C4-2B (cell line): Measurements from ENCODE around the gene EFCAB6.

Experiments
- H3K27ac ChIP-seq: fragments of 450-650 bp; 2 replicates; pipeline ENCODE4 v1.5.1; 2017
- CTCF ChIP-seq: fragments of 450-650 bp; conservative IDR thresholded peaks from 2 replicates; pipeline ENCODE4 v1.5.1; 2017; ENCODE audit warnings: mild to moderate bottlenecking
- ZFX ChIP-seq: fragments of 450-650 bp; IDR thresholded peaks from 2 replicates; pipeline ENCODE4 v1.6.1; 2017

EFCAB6 gene

GRCh38 chr22:43817402-43817801, 5.3 kb upstream of the EFCAB6 start:
- no peak overlapping the region for H3K27ac ChIP-seq
- TF ChIP-seq ZFX (no peak), CTCF (no peak)

- no peak overlapping the region for H3K27ac ChIP-seq
- TF ChIP-seq CTCF (no peak), ZFX (no peak)
Observed at GRCh38 chr22:43814264-43814663, 2.2 kb upstream of the EFCAB6 start.

- no peak for TF ChIP-seq ZFX
- no peak for TF ChIP-seq CTCF
- peak overlapping the region; percentile 85 for H3K27ac ChIP-seq
Observed at GRCh38 chr22:43812890-43813289, 785 bp upstream of the EFCAB6 start.

GRCh38 chr22:43811777-43812148, 342 bp downstream of the EFCAB6 start:
- H3K27ac ChIP-seq: peak overlapping the region; percentile 85
- TF ChIP-seq ZFX (no peak), CTCF (no peak)

GRCh38 chr22:43802897-43803495, 9.1 kb downstream of the EFCAB6 start:
- TF ChIP-seq CTCF (no peak), ZFX (no peak)
- no peak overlapping the region for H3K27ac ChIP-seq

DNA sequence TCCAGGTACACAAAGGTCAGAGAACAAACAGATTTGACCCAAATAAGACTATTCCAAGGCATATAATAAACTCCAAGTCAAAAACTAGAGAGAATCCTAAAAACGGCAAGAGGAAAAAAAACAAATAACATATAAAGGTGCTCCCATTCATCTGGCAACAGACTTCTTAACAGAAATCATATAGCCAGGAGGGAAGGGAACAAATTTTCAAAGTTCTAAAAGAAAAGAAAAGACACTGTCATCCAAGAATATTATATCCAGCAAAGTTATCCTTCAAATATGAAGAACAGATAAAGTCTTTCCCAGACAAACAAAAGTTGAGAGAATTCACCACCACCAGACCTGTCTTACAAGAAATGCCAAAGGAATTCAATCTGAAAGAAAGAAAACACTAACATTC, 11.1 kb downstream of the EFCAB6 start:
- no peak for TF ChIP-seq CTCF
- TF ChIP-seq ZFX: no peak
- H3K27ac ChIP-seq: no peak overlapping the region

DNA sequence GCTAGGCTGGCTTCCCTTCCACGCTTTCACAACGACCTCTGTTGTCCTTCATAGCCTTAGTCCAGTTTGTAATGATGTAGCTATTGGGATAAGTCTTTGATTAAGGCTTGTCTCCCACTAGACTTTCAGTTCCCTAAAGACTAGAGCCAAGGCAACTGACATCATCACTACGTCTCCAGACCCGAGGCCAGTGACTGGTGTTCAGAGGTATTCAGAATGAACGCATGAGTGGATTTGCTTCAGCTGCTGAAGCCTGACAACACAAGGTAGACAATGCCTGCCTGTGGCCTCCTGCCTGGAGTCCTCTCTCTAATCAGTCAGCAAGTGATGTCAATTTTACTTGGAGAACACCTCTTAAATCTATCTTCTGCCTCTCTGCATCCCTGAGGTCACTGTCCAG, 13.6 kb downstream of the EFCAB6 start:
- TF ChIP-seq CTCF (no peak), ZFX (no peak)

More for the DNA sequence above, 13.6 kb downstream of the EFCAB6 start:
- H3K27ac ChIP-seq: no peak overlapping the region
